ENCODE data around the gene A4GNT. TPM values are rescaled to one million over a fixed set of nuclear protein-coding genes. Genes with fewer than 3 reads are reported as not detected.

The A4GNT gene
- total RNA-seq, 1 donor from 2014 or later: not detected

- Histone ChIP-seq H3K4me3 (no peak overlapping the region), H3K9me3 (no peaks in the 10 kb centered on the region), H3K4me1 (no peaks in the 10 kb centered on the region), H3K36me3 (peaks cover 22% of the 10 kb centered on the region), H3K27me3 (no peaks in the 10 kb centered on the region), H3K27ac (no peak overlapping the region)
- ATAC-seq: no peak
- no peak for TF ChIP-seq CTCF (IDR thresholded peaks at IDR 0.05)
- no peak for DNase-seq
- intact Hi-C loops (cut with DNase I): no loop called here
Observed at GRCh38 chr3:138081371-138082084, 50.7 kb downstream of the A4GNT start.

GRCh38 chr3:138079901-138080300 lies 52.3 kb downstream of the A4GNT start:
- peaks cover 21% of the 10 kb centered on the region for H3K36me3 ChIP-seq
- intact Hi-C loops (cut with DNase I): no loop called here
- H3K27ac ChIP-seq: no peak overlapping the region
- no peaks in the 10 kb centered on the region for H3K4me1 ChIP-seq
- no peak for DNase-seq
- no peak for TF ChIP-seq CTCF (IDR thresholded peaks at IDR 0.05)
- H3K9me3 ChIP-seq: no peaks in the 10 kb centered on the region
- no peak overlapping the region for H3K4me3 ChIP-seq
- ATAC-seq: no peak
- no peaks in the 10 kb centered on the region for H3K27me3 ChIP-seq

GRCh38 chr3:138078901-138079344 lies 53.3 kb downstream of the A4GNT start:
- H3K27ac ChIP-seq: no peak overlapping the region
- no peak for DNase-seq
- intact Hi-C loops (cut with DNase I): no loop called here
- ATAC-seq: peak; percentile 29
- no peak for TF ChIP-seq CTCF (IDR thresholded peaks at IDR 0.05)
- H3K27me3 ChIP-seq: no peaks in the 10 kb centered on the region
- no peak overlapping the region for H3K4me3 ChIP-seq
- H3K4me1 ChIP-seq: no peaks in the 10 kb centered on the region
- H3K36me3 ChIP-seq: peaks cover 16% of the 10 kb centered on the region
- no peaks in the 10 kb centered on the region for H3K9me3 ChIP-seq

- no peak for TF ChIP-seq CTCF (IDR thresholded peaks at IDR 0.05)
- no peak for DNase-seq
- ATAC-seq: no peak
- Histone ChIP-seq H3K36me3 (peaks cover 7% of the 10 kb centered on the region), H3K4me1 (no peaks in the 10 kb centered on the region), H3K27me3 (no peaks in the 10 kb centered on the region), H3K27ac (no peak overlapping the region), H3K9me3 (no peaks in the 10 kb centered on the region), H3K4me3 (no peak overlapping the region)
- intact Hi-C loops (cut with DNase I): no loop called here
Observed at GRCh38 chr3:138078096-138078495, 54.1 kb downstream of the A4GNT start.

Other genes with a start within 250 kb of the A4GNT start
- 197 TPM for gene CLDN18, start 122.2 kb downstream of the A4GNT start, total RNA-seq
- 8.1 TPM for gene DZIP1L, start 16.8 kb downstream of the A4GNT start, total RNA-seq
- 14.8 TPM for gene DBR1, start 42.5 kb upstream of the A4GNT start, total RNA-seq
- gene ARMC8, start 54.9 kb upstream of the A4GNT start, total RNA-seq: 50.3 TPM
- not detected for gene NME9, start 197.5 kb upstream of the A4GNT start, total RNA-seq
- gene MRAS, start 216.2 kb upstream of the A4GNT start, total RNA-seq: 79.4 TPM